Parathyroid adenoma (tissue), 2 donors: ENCODE measurements around the gene POMT2.
A peak's percentile ranks its signal among the peaks of the same experiment; 100 is the strongest.

ENCODE experiments used
- H2AFZ ChIP-seq: fragments of 300-600 bp; sonication (generic); one replicate; pipeline ENCODE4 v1.7.0; 2017; ENCODE audit warnings: antibody characterized with exemption, mild to moderate bottlenecking
- H3K27ac ChIP-seq: fragments of 300-600 bp; sonication (generic); one replicate; pipeline ENCODE4 v1.7.0; 2017
- H3K27me3 ChIP-seq: fragments of 300-600 bp; sonication (generic); one replicate; pipeline ENCODE4 v1.7.0; 2017; ENCODE audit warnings: low read length; ENCODE audit not compliant: control insufficient read depth, insufficient read depth
- H3K36me3 ChIP-seq: fragments of 300-600 bp; sonication (generic); one replicate; pipeline ENCODE4 v1.7.0; 2017; ENCODE audit warnings: low read length; ENCODE audit not compliant: control insufficient read depth, insufficient read depth
- H3K4me1 ChIP-seq: fragments of 300-600 bp; sonication (generic); one replicate; pipeline ENCODE4 v1.7.0; 2017; ENCODE audit warnings: control low read depth
- H3K4me2 ChIP-seq: fragments of 300-600 bp; sonication (generic); one replicate; pipeline ENCODE4 v1.7.0; 2017; ENCODE audit warnings: low read length
- H3K4me3 ChIP-seq: fragments of 300-600 bp; sonication (generic); one replicate; pipeline ENCODE4 v1.7.0; 2017; ENCODE audit warnings: low read depth, low read length
- H3K79me2 ChIP-seq: fragments of 300-600 bp; sonication (generic); one replicate; pipeline ENCODE4 v1.7.0; 2017; ENCODE audit warnings: control low read depth
- H3K9ac ChIP-seq: fragments of 300-600 bp; sonication (generic); one replicate; pipeline ENCODE4 v1.7.0; 2017; ENCODE audit warnings: mild to moderate bottlenecking
- H3K9me3 ChIP-seq: fragments of 300-600 bp; sonication (generic); one replicate; pipeline ENCODE4 v1.7.0; 2017; ENCODE audit warnings: low read length; ENCODE audit not compliant: control insufficient read depth
- TF ChIP-seq, protein P1 (sequence below): fragments of 300-600 bp; sonication (generic); IDR thresholded peaks from one replicate; pipeline ENCODE4 v1.7.0; 2017; ENCODE audit warnings: antibody characterized with exemption, mild to moderate bottlenecking
- donor health status: primary hyperparathyroidism.

The POMT2 gene

DNA sequence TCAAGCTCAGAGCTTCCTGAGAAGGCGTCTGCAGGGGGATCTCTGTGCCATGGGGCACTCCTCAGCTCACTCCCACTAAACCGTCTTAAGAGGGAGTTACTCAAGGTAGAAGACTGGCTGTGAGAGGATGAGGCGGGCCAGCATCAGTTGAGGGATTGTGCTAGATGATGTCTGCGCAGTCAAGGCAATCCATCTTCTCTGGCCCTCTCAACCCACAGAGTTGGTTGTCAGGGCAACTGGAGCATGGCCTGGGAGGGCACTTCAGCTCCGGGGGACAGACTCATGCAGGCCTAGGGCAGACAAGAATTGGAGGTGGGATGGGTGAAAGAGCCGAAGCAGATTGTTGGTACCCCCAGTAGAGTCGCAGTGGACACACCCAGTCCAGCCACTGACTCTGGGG is 9.2 kb upstream of the POMT2 start:
- TF ChIP-seq, protein P1, sequence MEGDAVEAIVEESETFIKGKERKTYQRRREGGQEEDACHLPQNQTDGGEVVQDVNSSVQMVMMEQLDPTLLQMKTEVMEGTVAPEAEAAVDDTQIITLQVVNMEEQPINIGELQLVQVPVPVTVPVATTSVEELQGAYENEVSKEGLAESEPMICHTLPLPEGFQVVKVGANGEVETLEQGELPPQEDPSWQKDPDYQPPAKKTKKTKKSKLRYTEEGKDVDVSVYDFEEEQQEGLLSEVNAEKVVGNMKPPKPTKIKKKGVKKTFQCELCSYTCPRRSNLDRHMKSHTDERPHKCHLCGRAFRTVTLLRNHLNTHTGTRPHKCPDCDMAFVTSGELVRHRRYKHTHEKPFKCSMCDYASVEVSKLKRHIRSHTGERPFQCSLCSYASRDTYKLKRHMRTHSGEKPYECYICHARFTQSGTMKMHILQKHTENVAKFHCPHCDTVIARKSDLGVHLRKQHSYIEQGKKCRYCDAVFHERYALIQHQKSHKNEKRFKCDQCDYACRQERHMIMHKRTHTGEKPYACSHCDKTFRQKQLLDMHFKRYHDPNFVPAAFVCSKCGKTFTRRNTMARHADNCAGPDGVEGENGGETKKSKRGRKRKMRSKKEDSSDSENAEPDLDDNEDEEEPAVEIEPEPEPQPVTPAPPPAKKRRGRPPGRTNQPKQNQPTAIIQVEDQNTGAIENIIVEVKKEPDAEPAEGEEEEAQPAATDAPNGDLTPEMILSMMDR = no peak
- no peaks in the 10 kb centered on the region for H3K9me3 ChIP-seq
- no peak overlapping the region for H3K4me2 ChIP-seq
- H3K27me3 ChIP-seq = no peaks in the 10 kb centered on the region
- H3K9ac ChIP-seq = no peak overlapping the region
- H3K79me2 ChIP-seq = no peaks in the 10 kb centered on the region
- peaks cover 5% of the 10 kb centered on the region for H3K4me1 ChIP-seq
- H3K27ac ChIP-seq = no peak overlapping the region
- no peak overlapping the region for H3K4me3 ChIP-seq
- no peak overlapping the region for H2AFZ ChIP-seq
- no peaks in the 10 kb centered on the region for H3K36me3 ChIP-seq

DNA sequence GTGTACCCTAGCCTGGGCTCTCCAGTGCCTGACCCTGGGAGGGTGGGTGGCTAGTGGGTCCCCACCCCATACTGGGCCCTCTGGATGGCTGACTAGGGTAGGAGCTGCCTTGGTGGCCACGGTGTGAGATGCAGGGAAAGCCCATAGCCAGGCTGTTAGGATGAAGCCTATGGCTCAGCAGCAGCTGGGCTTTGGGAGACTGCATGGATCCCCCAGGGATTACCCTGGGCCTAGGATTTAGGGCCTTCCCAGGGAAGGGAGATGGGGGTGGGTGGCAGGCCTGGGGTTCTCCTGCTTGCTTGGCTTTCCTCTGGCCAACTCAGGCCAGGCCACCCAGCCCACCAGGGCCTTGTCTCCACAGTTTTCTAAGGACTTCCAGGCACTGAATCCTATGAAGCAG is 6.4 kb upstream of the POMT2 start:
- TF ChIP-seq, protein P1 = no peak
- no peaks in the 10 kb centered on the region for H3K36me3 ChIP-seq
- no peak overlapping the region for H3K27ac ChIP-seq
- H3K79me2 ChIP-seq = no peaks in the 10 kb centered on the region
- no peaks in the 10 kb centered on the region for H3K9me3 ChIP-seq
- no peak overlapping the region for H3K4me3 ChIP-seq
- no peak overlapping the region for H2AFZ ChIP-seq
- no peak overlapping the region for H3K9ac ChIP-seq
- H3K4me1 ChIP-seq = peaks cover 15% of the 10 kb centered on the region
- H3K27me3 ChIP-seq = no peaks in the 10 kb centered on the region
- H3K4me2 ChIP-seq = no peak overlapping the region

DNA sequence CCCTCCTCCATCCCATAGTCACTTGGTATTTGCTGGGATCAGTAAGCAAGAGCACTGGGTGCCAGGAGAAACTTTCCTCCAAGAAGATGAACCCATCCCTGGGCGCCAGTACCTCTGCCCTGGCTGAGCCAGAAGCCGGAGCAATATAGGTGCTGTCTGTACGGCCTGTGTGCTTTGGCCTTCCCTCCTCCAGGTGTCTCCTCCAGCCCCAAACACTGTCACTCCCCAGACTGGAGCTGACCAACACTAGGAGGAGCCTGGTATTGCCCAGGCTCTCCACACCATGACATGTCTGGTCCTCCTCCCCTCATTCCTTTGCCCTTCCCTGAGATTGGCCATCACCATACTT is 5.0 kb upstream of the POMT2 start:
- Histone ChIP-seq H3K4me1 (peaks cover 17% of the 10 kb centered on the region), H3K4me3 (no peak overlapping the region), H3K27me3 (no peaks in the 10 kb centered on the region), H3K36me3 (no peaks in the 10 kb centered on the region), H3K27ac (no peak overlapping the region), H2AFZ (peak overlapping the region; percentile 41), H3K9ac (no peak overlapping the region), H3K9me3 (no peaks in the 10 kb centered on the region), H3K79me2 (no peaks in the 10 kb centered on the region), H3K4me2 (no peak overlapping the region)
- TF ChIP-seq, protein P1 = no peak

DNA sequence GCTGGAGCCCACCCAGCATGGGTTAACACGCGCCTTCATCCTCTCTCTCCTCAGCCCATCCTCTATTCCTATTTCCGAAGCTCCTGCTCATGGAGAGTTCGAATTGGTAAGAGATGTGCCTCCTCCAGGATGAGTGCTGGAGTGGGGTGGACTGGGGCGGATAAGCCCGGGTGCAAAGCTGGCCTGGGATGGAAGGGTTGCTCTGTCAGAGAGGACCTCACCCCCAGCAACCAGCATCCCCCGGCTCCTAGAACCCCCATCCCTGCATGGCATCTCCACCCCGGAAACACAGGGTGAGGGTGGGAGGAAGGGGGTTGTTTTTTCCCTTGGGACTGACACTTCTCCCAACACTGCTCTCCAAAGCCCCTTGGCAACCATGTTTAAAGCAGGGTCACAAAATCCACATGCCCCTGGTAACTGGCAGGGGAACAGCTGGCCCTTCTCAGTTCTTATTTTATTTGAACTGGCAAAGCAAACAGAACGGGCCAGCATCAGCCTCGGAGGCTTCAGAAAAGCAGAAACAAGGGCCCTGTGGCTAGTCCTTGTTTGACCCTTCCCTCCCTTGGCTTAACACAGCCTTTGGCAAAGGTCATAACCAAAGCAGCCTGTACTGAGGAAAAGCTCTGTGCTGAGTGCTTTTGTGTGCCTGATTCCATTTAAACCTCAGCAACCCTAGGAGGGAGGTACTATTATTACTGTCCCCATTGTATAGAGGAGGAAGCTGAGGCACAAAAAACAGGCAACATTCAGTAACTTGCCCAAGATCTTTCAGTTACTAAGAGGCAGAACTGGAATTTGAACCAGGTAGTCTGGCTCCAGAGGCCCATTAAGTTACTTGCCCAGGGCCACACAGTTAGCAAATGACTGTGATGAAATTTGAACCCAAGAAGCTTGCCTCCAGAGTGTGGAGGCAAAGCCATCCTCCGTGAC is 4.4 kb upstream of the POMT2 start:
- Histone ChIP-seq H3K4me2 (no peak overlapping the region), H3K4me3 (no peak overlapping the region), H3K36me3 (no peaks in the 10 kb centered on the region), H3K9ac (no peak overlapping the region), H3K79me2 (no peaks in the 10 kb centered on the region), H3K27ac (no peak overlapping the region), H3K4me1 (peaks cover 17% of the 10 kb centered on the region), H3K27me3 (no peaks in the 10 kb centered on the region), H2AFZ (peak overlapping the region; percentile 41), H3K9me3 (no peaks in the 10 kb centered on the region)
- TF ChIP-seq, protein P1 = no peak

DNA sequence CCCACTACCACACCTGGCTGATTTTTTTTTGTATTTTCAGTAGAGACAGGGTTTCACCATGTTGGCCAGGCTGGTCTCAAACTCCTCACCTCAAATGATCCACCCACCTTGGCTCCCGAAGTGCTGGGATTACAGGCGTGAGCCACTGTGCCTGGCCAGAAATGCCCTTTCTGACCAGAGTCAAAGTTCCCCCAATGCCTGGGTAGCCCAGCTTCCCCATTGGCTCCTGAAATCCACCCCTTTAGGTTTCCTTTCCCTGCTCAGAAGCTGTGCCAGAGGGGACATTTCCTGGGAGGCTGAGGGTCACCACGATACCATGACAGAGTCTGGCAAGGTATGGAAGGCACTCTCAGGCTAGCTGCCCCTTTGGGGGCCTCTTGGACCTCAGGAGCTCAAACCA is 3.6 kb upstream of the POMT2 start:
- TF ChIP-seq, protein P1 = no peak
- Histone ChIP-seq H3K9me3 (no peaks in the 10 kb centered on the region), H2AFZ (no peak overlapping the region), H3K27ac (no peak overlapping the region), H3K9ac (no peak overlapping the region), H3K27me3 (no peaks in the 10 kb centered on the region), H3K4me1 (peaks cover 21% of the 10 kb centered on the region), H3K4me3 (no peak overlapping the region), H3K4me2 (no peak overlapping the region), H3K79me2 (peaks cover under 1% of the 10 kb centered on the region), H3K36me3 (no peaks in the 10 kb centered on the region)
